ENCODE measurements around the gene ARHGAP24. TPM values are rescaled to one million over a fixed set of nuclear protein-coding genes. Genes with fewer than 3 reads are reported as not detected.

Gene ARHGAP24
- total and polyA plus RNA-seq, 2 experiments from 2014 or later, result 19.5 to 29.6 TPM

- H3K9me2 ChIP-seq (replicated peaks; ENCODE audit: insufficient read depth), result no peaks in the 10 kb centered on the region
- no peak overlapping the region for H2AFZ ChIP-seq
- no peaks in the 10 kb centered on the region for H3K79me2 ChIP-seq
- TF ChIP-seq EZH2phosphoT487 (IDR thresholded peaks at IDR 0.05; ENCODE audit: low read depth, severe bottlenecking, unreplicated experiment), result no peak
- TF ChIP-seq EZH2 (IDR thresholded peaks at IDR 0.05; ENCODE audit: borderline replicate concordance), result no peak
- TF ChIP-seq CTCF (IDR thresholded peaks at IDR 0.05; ENCODE audit: poor library complexity), result no peak
- H3K4me3 ChIP-seq, result no peak overlapping the region
- no peak overlapping the region for H3K27ac ChIP-seq
- no peaks in the 10 kb centered on the region for H3K27me3 ChIP-seq
- no peaks in the 10 kb centered on the region for H4K20me1 ChIP-seq (ENCODE audit: insufficient read depth, poor library complexity, severe bottlenecking)
- H3K4me1 ChIP-seq (ENCODE audit: insufficient read depth), result no peaks in the 10 kb centered on the region
- no peak overlapping the region for H3K4me2 ChIP-seq
- 90% methylated on average over 6 of the region's 6 CpGs for WGBS (ENCODE audit: low lambda C conversion rate, missing lambda C conversion rate)
- DNase-seq (ENCODE audit: low spot score), result no peak
- no peaks in the 10 kb centered on the region for H3K36me3 ChIP-seq (replicated peaks; ENCODE audit: insufficient read depth, low read depth)
- no peaks in the 10 kb centered on the region for H3K9me3 ChIP-seq (ENCODE audit: low read depth)
Measured at GRCh38 chr4:85919200-85919887, 444.4 kb downstream of the ARHGAP24 start.

GRCh38 chr4:85925071-85925470 lies 450.1 kb downstream of the ARHGAP24 start:
- no peak overlapping the region for H3K4me3 ChIP-seq

GRCh38 chr4:85928775-85929591 lies 454.0 kb downstream of the ARHGAP24 start:
- no peaks in the 10 kb centered on the region for H3K79me2 ChIP-seq
- no peaks in the 10 kb centered on the region for H3K9me3 ChIP-seq (ENCODE audit: low read depth)
- no peaks in the 10 kb centered on the region for H4K20me1 ChIP-seq (ENCODE audit: insufficient read depth, poor library complexity, severe bottlenecking)
- peaks cover 34% of the 10 kb centered on the region for H3K4me1 ChIP-seq (ENCODE audit: insufficient read depth)
- H3K4me3 ChIP-seq, result no peak overlapping the region
- TF ChIP-seq EZH2 (IDR thresholded peaks at IDR 0.05; ENCODE audit: borderline replicate concordance) (no peak), EZH2phosphoT487 (IDR thresholded peaks at IDR 0.05; ENCODE audit: low read depth, severe bottlenecking, unreplicated experiment) (no peak), CTCF (IDR thresholded peaks at IDR 0.05; ENCODE audit: poor library complexity) (no peak)
- DNase-seq (ENCODE audit: low spot score), result peak; percentile 44
- peak overlapping the region; percentile 74 for H3K4me2 ChIP-seq
- no peaks in the 10 kb centered on the region for H3K36me3 ChIP-seq (replicated peaks; ENCODE audit: insufficient read depth, low read depth)
- WGBS (ENCODE audit: low lambda C conversion rate, missing lambda C conversion rate), result 56% methylated on average over 5 of the region's 5 CpGs
- no peaks in the 10 kb centered on the region for H3K9me2 ChIP-seq (replicated peaks; ENCODE audit: insufficient read depth)
- no peaks in the 10 kb centered on the region for H3K27me3 ChIP-seq
- peak overlapping the region; percentile 53 for H3K27ac ChIP-seq
- peak overlapping the region; percentile 12 for H2AFZ ChIP-seq

More at GRCh38 chr4:85925071-85925470, 450.1 kb downstream of the ARHGAP24 start:
- 95% methylated on average over 6 of the region's 6 CpGs for WGBS (ENCODE audit: low lambda C conversion rate, missing lambda C conversion rate)
- Histone ChIP-seq H3K9me3 (ENCODE audit: low read depth) (no peaks in the 10 kb centered on the region), H3K79me2 (no peaks in the 10 kb centered on the region), H3K9me2 (replicated peaks; ENCODE audit: insufficient read depth) (no peaks in the 10 kb centered on the region), H2AFZ (no peak overlapping the region), H3K27me3 (no peaks in the 10 kb centered on the region), H3K4me2 (no peak overlapping the region), H3K4me1 (ENCODE audit: insufficient read depth) (peaks cover 13% of the 10 kb centered on the region), H4K20me1 (ENCODE audit: insufficient read depth, poor library complexity, severe bottlenecking) (no peaks in the 10 kb centered on the region), H3K36me3 (replicated peaks; ENCODE audit: insufficient read depth, low read depth) (no peaks in the 10 kb centered on the region), H3K27ac (no peak overlapping the region)
- DNase-seq (ENCODE audit: low spot score), result no peak
- no peak for TF ChIP-seq CTCF (IDR thresholded peaks at IDR 0.05; ENCODE audit: poor library complexity)
- no peak for TF ChIP-seq EZH2 (IDR thresholded peaks at IDR 0.05; ENCODE audit: borderline replicate concordance)
- TF ChIP-seq EZH2phosphoT487 (IDR thresholded peaks at IDR 0.05; ENCODE audit: low read depth, severe bottlenecking, unreplicated experiment), result no peak
